HK-2 (cell line): ENCODE measurements around the gene POLN.

Experiments
- DNase-seq: peaks from one replicate; pipeline ENCODE4 v3.0.0-alpha.2; 2018; ENCODE audit not compliant: unreplicated experiment

The POLN gene

DNA sequence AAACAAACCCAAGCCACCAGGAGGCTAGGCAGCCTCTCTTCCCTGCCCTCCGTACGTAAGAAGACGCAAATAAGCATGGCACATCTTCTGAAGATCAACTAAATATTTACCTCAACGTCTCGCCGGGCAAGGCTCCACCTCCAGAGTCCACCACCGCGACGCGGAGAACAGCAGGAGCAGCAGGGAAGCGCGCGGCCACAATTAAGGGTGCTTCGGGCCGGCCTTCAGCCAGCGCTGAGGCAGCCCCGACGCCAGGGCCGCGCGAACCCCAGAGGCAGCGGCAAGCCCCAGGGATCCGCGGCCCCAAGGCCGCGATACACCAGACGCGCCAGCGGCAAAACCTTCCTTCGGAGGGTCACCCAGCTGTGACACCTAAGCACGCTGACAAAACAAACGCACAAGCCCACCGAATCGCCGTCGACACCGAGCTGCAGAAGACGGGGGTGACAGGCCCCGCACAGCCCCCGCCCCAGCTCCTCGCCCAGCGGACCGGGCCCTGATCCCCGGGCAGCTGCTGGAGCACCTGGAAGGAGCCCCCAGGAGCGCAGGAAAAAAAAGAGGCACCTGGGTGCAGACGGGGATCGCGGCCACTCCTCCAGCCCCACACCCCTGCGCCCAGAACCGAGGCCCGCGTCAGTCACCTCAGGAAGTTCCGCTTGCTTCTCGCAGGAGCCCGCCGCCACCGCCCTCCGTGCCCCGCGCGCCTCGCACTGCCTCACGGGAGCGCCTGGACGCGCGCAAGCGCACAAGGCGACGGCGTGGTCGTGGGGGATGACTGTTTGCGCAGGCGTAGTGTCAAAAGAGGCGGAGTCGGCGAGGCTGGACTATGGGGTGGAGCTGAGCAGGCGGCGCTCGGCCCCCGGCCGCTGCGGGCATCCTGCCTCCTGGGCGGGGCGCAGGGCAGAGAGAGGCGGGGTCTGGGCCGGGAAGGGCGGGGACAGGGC lies at the start of gene POLN, which contains the start of gene HAUS3:
Gene POLN (minus strand): TSS at position 712 of the 944 bp plus-strand sequence. CDS start 12,890 bp downstream, outside the sequence.
Gene HAUS3 (minus strand): TSS at position 712 of the 944 bp plus-strand sequence. CDS start 1,175 bp downstream, outside the sequence.
- DNase-seq, result peak; percentile 99

DNA sequence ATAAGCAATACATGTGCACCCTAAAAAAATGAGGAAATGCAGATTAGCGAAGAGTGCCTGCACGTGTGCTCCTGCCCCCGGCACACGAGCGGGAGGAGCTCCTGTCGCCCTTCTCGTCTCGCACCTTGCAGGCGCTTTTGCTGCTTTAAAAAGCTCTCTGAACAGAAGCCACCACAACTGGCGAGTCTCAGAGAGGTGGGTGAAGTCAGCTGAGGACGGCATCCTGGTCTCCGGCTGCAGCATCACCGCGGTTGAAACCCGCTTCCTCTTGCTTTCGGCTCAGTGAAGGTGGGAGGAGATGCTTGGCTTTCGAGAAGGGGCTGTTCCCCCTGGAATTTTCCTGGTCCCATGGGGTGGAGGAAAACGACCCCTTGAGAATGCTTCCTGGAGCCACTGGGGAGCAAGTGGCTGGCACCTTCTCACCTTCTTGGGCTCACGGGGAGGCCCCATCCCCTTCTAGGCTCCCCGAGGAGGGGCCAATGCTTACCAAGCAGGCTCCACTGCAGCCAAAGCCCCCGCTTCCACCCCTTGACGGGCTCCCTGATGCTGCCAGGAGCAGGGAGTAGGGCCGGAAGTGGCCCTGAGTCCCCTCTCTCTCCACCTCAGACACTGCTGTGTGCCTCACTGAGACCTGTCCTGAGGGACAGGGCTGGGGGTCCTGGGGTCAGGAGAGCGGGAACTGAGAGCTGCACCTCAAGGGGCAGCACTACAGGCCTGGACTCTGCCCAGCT lies 49.2 kb upstream of the POLN start:
- no peak for DNase-seq

DNA sequence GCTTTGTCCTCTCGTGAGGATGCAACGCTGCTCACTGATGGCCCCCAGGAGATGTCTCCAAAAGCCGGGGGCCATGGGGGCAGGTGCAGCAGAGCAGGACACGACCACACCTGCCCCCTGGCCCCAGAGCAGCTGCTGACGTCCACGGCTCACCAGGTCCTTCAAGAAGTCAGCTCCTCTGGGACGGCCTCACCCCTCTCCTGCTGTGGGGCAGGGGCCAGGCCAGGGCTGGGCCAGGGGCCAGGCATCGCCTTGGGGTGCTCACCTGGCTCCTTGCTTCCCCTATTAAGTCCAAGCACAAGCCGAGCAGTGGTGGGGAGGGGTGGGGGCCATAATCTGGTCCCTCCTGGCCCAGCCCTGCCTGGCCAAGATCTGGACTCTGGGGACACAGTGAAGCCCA lies 48.6 kb upstream of the POLN start:
- DNase-seq, result no peak

DNA sequence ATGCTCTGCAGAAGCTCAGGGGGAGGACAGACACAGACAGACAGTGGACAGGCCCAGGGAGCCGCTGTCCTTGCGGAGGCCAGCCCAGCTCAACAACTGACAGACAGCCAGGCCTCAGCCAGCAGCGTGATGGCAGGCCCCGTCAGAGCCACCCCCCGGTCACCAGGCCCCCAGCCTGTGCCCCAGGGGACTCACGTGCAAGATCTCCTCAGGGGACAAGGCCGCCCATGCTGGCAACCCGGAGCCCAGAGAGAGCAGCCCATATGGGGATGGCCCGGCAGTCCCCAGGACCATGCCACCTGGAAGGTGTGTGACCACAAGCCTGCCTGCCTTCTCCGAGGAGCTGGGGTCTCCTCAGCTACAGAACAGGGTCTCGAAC lies 48.0 kb upstream of the POLN start:
- no peak for DNase-seq

DNA sequence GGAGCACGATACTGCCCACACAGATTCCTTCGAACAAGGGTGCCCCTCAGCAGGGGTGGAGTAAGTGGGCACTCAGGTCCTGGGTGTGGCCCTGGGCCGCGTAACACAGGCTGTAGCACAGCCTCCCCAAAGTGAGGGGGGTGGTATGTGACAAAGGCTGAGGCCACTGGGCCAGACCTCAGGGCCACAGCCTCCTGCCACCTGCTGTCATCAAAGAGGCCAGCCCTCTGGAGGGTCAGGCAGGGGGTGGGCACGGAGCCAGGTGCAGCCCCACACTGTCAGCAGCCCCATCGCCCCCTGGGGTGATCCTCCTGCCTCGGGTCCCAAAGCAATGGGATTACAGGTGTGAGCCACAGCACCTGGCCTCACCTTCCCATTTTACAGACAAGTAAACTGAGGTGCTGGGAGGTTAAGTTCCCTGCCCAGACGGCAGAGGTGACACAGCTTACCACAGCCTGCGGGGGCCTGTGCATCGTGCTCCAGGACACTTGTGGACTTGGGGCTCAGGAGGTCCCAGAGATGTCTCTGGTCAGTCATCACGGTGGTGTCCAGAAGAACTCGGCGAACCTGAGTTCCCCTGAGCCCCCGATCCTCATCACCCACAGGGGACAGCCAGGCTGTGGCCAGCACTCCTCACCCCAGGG lies 47.5 kb upstream of the POLN start:
- no peak for DNase-seq

DNA sequence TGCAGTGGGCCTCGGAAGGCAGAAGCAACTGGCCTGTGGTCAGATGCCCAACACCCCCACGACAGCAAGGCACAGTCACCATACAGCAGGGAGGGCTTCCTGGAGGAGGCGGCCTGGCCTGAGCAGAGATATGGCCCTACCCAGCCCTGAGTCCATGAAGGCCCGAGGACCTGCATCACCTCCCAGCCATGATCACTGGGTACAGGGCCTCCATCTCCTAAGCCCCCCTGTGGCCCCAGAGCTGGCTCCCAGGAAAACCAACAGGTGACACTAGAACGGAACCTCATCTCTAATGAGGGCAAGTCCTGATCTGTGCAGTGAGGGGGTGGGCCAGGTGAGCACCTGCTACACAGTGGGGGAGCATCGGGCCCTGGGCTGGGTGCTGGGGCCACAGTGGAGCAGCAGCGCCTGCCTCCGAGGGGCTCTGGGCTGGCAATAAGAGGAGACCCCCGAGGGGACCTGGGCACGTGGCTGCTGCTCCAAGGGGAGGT lies 46.2 kb upstream of the POLN start:
- DNase-seq, result no peak

DNA sequence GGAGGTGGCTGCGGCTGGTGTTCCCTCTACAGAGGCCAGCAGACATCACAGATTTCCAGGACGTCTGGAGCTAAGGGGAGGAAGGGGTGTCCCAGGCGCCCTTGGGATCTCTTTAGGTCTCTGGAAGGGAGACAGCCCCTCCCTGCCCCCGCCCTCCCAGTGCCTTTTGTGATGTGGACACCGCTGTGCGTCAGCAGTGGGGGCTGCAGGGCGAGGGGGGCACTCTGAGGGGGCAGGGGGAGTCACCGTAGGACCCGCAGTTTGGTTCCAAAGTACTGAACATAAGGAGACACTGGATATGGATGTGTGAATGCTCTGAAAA lies 45.6 kb upstream of the POLN start:
- DNase-seq, result no peak

DNA sequence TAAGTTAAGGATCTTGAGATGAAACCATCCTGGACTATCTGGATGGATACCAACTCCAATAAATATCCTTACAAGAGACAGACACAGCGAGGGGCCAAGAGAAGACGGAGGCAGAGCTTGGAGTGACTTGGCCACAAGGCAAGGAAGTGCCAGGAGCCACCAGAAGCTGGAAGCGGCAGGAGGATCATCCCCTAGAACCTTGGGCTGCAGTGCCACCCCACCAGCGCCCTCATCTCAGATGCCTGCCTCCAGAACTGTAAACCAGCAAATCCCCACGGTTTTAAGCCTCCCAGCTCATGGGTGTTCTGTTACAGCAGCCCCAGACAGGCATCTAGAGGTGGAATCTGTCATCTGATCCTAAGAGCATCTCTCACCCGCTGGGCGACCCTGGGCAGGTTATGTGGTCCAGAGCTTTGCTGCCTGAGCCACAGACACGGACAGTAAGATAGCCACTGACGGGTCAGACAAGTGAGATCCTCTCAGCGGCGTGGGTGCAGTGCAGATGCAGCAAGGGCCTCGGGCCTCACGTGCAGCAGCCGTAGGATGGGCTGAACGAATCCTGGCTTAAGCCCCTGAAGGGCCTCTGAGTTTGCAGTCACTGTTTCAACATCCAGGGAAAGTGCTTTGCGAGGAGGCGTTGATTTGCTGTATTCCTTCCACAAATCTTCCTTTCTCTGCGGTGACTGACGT lies 45.1 kb upstream of the POLN start:
- no peak for DNase-seq

DNA sequence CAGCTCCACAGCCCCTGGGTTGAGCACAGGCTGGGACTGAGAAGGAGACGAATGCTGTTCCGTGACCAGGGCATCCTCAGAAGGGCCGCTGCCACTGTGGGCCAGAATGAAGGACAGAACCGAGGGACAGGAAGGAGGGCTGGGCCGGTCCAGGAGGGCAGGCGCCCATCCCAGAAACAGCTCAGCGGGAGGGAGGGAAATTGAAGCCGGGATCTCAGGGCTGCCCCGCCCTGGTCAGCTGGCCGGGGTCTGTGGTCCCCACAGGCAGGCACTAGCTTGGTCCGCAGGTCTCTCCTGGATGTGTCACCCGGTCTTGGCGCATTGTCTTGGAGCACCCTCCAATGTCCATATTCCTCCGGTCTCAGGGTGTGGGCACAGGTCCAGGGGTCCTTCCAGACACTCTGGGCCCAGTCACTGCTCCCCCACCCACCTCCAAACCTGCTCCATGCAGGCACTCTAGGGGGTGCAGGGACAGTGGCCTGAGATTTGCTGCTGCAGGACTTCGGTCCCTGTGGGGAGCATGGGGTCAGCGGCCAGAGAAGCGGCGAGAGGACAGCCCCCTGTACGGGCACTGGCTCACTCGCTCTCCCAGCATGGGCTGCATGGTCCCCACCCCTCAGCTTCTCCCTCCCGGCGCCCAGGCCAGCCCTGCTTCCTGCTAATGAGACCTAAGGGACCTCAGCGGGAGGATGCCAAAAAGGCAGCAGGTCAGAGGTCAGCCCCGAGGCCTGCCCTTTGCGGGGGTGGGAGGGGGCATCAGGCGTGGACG lies 43.9 kb upstream of the POLN start:
- no peak for DNase-seq

DNA sequence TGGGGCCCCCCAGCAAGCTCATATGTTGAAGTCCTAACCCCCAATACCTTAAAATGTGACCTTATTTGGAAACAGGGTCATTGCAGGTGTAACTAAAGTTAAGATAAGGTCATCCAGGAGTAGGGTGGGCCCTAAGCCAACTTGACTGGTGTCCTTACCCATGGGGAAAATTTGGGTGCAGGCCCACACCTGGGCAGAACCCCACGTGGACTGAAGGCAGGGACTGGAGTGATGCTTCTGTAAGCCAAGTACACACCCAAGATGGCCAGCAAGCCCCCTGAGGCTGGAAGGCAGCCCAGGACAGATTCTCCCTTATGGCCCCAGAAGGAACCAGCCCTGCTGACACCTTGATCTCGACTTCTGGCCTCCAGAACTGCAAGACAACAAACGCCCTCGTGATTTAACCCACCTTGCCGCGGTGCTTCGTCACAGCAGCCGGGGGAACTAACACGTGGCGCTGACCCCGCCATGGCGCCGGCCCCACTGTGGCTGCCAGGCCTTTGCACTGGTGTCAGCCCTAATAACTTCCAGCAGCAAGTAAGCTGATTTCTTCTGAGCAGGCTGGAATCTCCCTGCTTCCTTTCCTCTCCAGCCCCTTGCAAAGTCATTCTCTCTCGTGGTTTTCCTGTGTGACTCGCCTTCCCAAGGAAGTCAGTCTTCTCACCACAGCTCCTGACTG lies 43.2 kb upstream of the POLN start:
- DNase-seq, result peak; percentile 39

DNA sequence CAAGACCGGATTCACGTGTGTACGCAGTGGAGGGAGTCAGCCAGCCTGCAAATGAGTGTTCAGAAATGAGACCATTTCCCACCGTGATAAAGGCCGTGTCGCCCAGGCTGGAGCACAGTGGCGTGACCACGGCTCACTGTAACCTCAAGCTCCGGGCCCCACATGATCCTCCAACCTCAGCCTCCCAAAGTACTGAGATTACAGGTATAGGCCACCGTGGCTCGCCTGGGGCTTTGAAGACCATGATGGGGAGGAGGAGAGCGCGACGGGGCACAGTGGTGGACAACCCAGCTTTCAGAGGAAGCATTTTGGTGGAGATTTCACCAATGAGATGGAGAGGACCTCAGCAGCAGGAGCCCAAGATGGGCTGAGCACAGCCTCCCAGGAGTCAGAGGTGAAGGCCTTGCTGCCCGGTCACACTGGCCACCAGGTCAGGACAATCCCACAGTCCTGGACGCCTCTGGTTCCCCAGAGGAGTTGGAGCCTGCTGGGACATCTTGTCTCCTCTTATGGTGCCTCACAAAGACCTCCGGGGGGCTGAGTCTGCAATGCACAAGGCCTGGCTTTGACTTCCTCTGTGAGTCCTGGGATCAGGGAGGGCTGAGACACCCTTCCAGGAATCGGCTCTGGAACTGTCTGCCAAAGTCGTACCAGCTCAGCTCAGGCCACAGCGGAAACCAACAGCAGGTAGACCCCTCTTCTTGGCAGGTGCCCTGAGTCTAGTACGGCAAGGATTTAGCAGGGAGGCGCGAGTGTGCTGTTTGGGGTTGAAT lies 42.4 kb upstream of the POLN start:
- DNase-seq, result no peak

DNA sequence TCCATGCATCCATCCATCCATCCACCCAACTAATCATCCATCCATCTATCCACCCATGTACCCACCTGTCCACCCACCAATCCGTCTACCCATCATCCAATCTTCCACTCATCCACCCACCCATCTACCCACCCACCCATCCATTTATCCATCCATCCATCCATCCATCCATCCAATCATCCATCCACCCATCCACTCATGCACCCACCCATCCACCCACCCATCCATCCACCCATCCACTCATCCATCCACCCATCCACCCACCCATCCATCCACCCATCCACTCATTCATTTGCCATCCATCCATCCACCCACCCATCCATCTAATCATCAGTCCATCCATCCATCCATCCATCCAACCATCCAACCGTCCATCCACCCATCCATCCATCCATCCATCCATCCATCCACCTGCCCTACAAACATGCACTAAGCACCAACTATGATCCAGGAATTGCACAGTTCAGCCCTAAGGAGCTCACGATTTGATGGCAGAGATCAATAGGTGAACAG lies 41.3 kb upstream of the POLN start:
- no peak for DNase-seq

DNA sequence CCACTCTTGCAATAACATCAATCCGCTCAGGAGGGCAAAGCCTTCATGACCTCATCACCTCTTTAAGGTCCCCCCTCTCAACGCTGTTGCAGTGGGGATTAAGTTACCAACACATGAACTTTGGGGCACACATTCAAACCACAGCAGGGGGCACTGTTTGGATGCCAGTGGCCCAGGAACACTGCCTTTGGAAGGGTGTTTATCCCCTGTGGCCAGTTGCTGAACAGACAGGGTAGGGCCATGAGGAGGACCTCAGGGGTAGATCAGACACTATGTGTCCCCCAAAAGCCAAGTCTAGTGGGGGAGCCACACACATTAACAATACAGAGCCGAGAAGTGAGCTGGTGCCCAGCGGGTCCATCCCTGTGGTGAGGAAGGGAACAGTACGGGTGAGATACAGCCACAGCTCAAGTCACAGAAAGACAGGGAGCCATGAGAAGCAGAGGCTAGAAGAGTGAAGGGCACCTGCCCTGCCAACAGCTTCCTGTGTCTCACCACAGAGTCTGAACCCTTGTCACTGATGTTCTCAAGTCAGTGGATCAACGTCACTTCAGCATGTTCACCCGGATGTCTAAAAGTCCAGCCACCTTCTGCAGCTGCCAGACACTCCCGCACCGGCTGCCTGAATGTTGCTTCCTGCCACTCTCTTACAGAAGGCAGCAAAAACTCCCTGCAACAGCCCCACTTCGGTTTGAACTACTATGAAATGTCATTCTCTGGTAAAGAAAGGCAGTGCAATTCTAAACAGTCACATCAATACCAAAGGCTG lies 39.8 kb upstream of the POLN start:
- no peak for DNase-seq

DNA sequence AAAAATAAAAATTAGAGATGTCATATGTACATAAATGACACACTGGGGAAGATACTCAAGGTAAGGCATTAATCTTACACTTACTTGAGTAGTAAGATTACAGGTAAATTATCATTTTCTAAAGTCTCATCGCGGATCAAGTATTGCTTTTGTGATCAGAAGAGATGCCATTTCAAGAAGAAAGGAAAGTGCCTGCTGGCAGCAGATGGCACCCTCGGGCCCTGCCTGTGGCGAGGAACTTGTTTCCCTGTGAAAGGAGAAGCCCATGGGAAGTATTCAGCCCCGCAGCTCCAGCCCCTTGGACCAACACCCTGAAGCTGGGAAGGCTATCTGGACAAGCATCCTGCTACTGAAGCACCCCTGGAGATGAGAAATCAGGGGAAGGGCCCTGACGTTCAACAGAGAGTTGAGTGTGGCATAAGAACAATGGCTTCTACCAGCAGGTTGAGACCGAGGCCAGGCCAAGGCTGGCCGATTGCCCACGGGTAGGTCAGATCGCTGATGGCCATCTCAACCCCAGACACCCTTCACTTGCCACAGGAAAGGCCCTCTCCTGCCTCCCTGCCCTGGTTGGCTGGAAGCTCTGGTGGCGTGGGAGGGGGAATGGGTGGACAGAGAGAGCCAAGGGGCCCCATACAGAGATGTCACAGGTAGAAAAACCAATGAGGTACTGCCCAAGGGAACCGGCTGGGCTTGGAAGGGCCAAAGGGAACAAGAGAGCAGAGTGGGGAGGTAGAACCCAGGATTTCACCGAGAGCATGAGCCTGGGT lies 38.8 kb upstream of the POLN start:
- no peak for DNase-seq

DNA sequence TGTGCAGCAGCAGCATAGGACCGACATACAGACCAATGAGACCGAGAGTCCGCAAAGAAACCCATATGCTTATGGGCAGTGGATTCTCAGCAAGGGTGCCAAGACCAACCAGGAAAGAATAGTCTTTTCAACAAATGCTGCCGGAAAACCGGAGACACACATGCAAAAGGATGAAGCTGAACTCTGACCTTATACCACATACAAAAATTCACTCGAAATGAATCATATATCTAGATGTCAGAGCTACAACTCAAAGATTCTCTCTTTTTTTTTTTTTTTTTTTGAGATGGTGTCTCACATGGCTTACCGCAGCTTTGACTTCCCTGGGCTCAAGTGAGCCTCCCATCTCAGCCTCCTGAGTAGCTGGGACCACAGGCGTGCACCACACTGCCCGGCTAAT lies 36.0 kb upstream of the POLN start:
- no peak for DNase-seq

DNA sequence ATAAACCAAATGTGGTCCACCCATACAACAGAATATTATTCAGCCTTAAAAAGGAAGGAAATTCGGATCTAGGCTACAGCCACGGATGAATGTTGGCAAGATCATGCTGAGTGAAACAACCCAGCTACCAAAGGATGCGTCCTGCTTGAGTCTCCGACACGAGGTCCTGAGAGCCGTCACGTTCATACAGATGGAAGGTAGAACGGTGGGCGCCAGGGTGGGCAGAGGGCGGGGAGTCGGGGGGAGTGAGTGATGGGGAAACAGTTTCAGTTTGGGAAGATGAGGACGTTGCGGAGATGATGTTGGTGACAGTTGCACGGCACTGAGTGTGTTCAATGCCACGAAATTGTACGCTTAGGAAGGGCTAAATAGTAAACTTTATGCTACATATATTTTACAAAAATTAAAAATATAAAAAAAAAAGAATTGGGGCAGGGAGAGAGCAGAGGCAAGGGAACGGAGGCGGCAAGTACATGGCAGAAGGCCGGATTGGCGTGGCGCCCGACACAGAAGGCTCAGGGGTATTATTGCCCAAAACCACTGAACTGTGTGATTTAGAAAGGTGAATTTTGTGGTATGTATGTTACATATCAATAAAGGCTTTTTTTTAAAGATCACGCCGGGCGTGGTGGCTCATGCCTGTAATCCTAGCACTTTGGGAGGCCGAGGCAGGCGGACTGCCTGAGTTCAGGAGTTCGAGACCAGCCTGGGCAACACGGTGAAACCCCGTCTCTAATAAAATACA lies 34.8 kb upstream of the POLN start:
- no peak for DNase-seq
